Smooth muscle cell (in vitro differentiated cells): ENCODE data around the gene ASIC1. TPM values are rescaled to one million over a fixed set of nuclear protein-coding genes. Genes with fewer than 3 reads are reported as not detected.

Experiments used
- DNase-seq: peaks from one replicate; lab custom pipeline; 2025; ENCODE audit not compliant: unreplicated experiment; lab: John Stamatoyannopoulos, UW
- H2AFZ ChIP-seq: fragments of 200-600 bp; sonication (generic); 2 replicates; pipeline ENCODE4 v1.6.0; 2016; ENCODE audit warnings: antibody characterized with exemption, low read depth, mild to moderate bottlenecking
- H3F3A ChIP-seq: fragments of 200-600 bp; sonication (generic); 2 replicates; pipeline ENCODE4 v1.6.0; 2017; ENCODE audit warnings: antibody characterized with exemption, low read depth
- H3K27ac ChIP-seq: fragments of 200-600 bp; sonication (generic); 2 replicates; pipeline ENCODE4 v1.5.1; 2016; ENCODE audit warnings: low read depth, mild to moderate bottlenecking
- H3K27me3 ChIP-seq: fragments of 200-600 bp; sonication (generic); 2 replicates; pipeline ENCODE4 v1.6.1; 2016; ENCODE audit warnings: low read depth, mild to moderate bottlenecking
- H3K36me3 ChIP-seq: fragments of 200-600 bp; sonication (generic); 2 replicates; pipeline ENCODE4 v1.5.1; 2016; ENCODE audit warnings: low read depth
- H3K4me1 ChIP-seq: fragments of 200-600 bp; sonication (generic); 2 replicates; pipeline ENCODE4 v1.5.1; 2016; ENCODE audit warnings: low read depth
- H3K4me2 ChIP-seq: fragments of 200-600 bp; sonication (generic); 2 replicates; pipeline ENCODE4 v1.6.0; 2016; ENCODE audit warnings: mild to moderate bottlenecking
- H3K4me3 ChIP-seq: fragments of 200-600 bp; sonication (generic); 2 replicates; pipeline ENCODE4 v1.5.1; 2016; ENCODE audit warnings: mild to moderate bottlenecking
- H3K79me2 ChIP-seq: fragments of 200-600 bp; sonication (generic); 2 replicates; pipeline ENCODE4 v1.6.0; 2016; ENCODE audit warnings: low read depth, mild to moderate bottlenecking
- H3K9ac ChIP-seq: fragments of 200-600 bp; sonication (generic); 2 replicates; pipeline ENCODE4 v1.6.0; 2016; ENCODE audit warnings: low read depth
- H3K9me3 ChIP-seq: fragments of 200-600 bp; sonication (generic); replicated peaks from 2 replicates; pipeline ENCODE4 v1.5.1; 2016; ENCODE audit warnings: low read depth
- H4K20me1 ChIP-seq: fragments of 200-600 bp; sonication (generic); 2 replicates; pipeline ENCODE4 v1.6.0; 2016; ENCODE audit warnings: low read depth
- WGBS: methylation state at CpG from one replicate; pipeline ENCODE4 v1.1.7; 2016; ENCODE audit warnings: low lambda C conversion rate; 5-methylcytosine and 5-hydroxymethylcytosine counted together
- polyA plus RNA-seq: library from polyadenylated mRNA; unstranded; fragments of >200 nt; fragmentation: Nextera tagmentation; extraction: Ambion mirVana; gene quantifications from 2 replicates; pipeline ENCODE4 v1.2.1, GENCODE V29; 2016
- total RNA-seq: library from RNA; depleted of rRNA; stranded (reverse); fragments of >200 nt; gene quantifications from 2 replicates; pipeline ENCODE4 v1.2.3, GENCODE V29; 2014
- TF ChIP-seq, protein P1 (sequence below): fragments of 200-600 bp; sonication (generic); IDR thresholded peaks from 2 replicates; pipeline ENCODE4 v1.5.1; 2017; ENCODE audit warnings: borderline replicate concordance, mild to moderate bottlenecking, antibody characterized with exemption; ENCODE audit not compliant: insufficient read depth, poor library complexity, severe bottlenecking

The ASIC1 gene
- total and polyA plus RNA-seq, 2 experiments from 2014 or later: 0.45 to 1.5 TPM

DNA sequence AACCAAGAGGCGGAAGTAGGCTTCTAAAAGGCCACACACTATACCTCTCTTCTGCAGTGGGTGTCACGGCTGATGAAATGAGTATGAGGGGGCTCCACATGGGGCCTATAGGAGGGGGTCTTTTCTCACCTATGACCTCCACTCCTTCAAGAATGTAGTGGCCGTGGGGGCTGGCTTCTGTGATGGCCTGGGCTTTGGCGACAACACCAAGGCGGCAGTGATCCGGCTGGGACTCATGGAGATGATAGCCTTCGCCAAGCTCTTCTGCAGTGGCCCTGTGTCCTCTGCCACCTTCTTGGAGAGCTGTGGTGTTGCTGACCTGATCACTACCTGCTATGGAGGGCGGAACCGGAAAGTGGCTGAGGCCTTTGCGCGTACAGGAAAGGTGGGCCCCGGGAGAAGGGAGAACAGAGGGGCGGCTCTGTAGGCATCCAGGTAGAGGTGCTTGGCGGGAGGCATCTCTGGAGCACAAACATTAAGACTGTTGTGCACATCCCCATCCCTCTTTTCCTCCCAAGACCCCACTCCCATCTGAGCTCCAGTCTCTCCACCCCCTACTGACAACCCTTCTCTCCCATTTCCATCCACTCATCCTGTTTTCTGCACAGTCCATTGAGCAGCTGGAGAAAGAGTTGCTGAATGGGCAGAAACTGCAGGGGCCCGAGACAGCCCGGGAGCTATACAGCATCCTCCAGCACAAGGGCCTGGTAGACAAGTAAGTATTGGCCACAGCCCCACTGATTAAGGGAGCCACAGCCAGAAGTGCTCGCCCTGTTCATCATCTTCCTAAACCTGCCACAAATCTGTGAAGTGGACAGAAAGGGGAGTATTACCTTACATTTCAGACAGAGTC lies 50.2 kb downstream of the ASIC1 start:
- H3K36me3 ChIP-seq: no peaks in the 10 kb centered on the region
- H3K4me3 ChIP-seq: no peak overlapping the region
- H4K20me1 ChIP-seq: no peaks in the 10 kb centered on the region
- 93% methylated on average over 17 of the region's 17 CpGs for WGBS
- H3K27ac ChIP-seq: no peak overlapping the region
- H3F3A ChIP-seq: peaks cover 5% of the 10 kb centered on the region
- H3K4me2 ChIP-seq: no peak overlapping the region
- TF ChIP-seq, protein P1, sequence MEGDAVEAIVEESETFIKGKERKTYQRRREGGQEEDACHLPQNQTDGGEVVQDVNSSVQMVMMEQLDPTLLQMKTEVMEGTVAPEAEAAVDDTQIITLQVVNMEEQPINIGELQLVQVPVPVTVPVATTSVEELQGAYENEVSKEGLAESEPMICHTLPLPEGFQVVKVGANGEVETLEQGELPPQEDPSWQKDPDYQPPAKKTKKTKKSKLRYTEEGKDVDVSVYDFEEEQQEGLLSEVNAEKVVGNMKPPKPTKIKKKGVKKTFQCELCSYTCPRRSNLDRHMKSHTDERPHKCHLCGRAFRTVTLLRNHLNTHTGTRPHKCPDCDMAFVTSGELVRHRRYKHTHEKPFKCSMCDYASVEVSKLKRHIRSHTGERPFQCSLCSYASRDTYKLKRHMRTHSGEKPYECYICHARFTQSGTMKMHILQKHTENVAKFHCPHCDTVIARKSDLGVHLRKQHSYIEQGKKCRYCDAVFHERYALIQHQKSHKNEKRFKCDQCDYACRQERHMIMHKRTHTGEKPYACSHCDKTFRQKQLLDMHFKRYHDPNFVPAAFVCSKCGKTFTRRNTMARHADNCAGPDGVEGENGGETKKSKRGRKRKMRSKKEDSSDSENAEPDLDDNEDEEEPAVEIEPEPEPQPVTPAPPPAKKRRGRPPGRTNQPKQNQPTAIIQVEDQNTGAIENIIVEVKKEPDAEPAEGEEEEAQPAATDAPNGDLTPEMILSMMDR: no peak
- H3K79me2 ChIP-seq: peaks cover under 1% of the 10 kb centered on the region
- peaks cover 13% of the 10 kb centered on the region for H3K4me1 ChIP-seq
- no peaks in the 10 kb centered on the region for H3K27me3 ChIP-seq
- DNase-seq: no peak
- H3K9ac ChIP-seq: no peak overlapping the region
- no peaks in the 10 kb centered on the region for H3K9me3 ChIP-seq
- H2AFZ ChIP-seq: no peak overlapping the region

DNA sequence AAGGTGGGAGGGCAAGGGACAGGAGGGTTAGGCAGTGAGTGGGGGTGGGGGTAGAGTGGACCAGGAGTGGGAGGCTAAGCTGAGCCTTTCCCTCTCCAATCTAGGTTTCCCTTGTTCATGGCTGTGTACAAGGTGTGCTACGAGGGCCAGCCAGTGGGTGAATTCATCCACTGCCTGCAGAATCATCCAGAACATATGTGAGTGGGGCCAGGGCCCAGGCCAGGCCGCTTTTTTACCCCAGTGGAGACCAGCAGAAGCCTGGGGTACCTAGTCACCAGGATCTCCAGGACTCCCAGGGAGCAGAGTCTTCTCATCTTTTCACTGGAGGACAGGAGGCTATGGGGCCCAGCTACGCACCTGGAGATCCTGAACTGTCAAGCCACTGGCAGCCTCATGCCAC lies 51.9 kb downstream of the ASIC1 start:
- TF ChIP-seq, protein P1: no peak
- H3K36me3 ChIP-seq: no peaks in the 10 kb centered on the region

DNA sequence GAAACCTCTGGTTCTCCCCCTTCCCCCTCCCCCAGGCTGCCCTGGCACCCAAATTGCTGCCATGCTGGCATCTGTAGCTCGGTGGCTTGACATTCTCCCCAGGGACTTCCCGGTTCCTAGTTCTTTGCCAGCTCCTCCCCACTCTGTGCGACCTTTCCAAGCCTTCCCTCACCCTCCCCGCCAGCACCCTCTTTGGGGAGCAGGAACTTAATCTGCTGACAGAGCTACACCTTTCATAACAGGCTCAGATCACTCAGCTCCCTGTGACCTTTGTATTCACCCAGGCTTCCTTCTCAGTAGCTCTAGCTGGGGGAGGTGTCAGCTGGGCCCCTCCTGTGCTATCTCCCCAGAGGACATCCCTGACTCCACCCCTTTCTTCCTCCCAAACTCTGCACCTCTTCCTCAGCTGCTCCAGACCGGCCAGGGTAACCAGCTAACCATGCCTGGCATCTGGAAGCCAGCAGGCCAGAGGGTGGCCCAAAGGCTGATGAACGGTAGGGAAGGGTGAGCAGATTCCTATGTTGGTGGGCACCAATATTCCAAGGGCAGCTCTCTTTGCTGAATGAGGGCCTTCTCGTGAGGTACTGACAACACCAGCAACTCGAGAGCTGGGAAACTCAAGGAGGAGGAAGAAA lies 52.8 kb downstream of the ASIC1 start:
- TF ChIP-seq, protein P1: no peak
- H4K20me1 ChIP-seq: no peaks in the 10 kb centered on the region
- peak overlapping the region; percentile 8 for H2AFZ ChIP-seq
- H3K4me2 ChIP-seq: no peak overlapping the region
- no peak for DNase-seq
- H3K27me3 ChIP-seq: no peaks in the 10 kb centered on the region
- H3K36me3 ChIP-seq: no peaks in the 10 kb centered on the region
- peaks cover 5% of the 10 kb centered on the region for H3F3A ChIP-seq
- H3K27ac ChIP-seq: no peak overlapping the region
- peaks cover 23% of the 10 kb centered on the region for H3K79me2 ChIP-seq
- H3K4me3 ChIP-seq: no peak overlapping the region
- WGBS: 78% methylated on average over 8 of the region's 8 CpGs
- no peak overlapping the region for H3K9ac ChIP-seq
- no peaks in the 10 kb centered on the region for H3K9me3 ChIP-seq
- H3K4me1 ChIP-seq: peaks cover 17% of the 10 kb centered on the region

More for the DNA sequence above, 51.9 kb downstream of the ASIC1 start:
- no peak overlapping the region for H3K4me2 ChIP-seq
- H3K4me1 ChIP-seq: peaks cover 17% of the 10 kb centered on the region
- no peaks in the 10 kb centered on the region for H4K20me1 ChIP-seq
- peaks cover 5% of the 10 kb centered on the region for H3F3A ChIP-seq
- H3K9ac ChIP-seq: no peak overlapping the region
- no peak for DNase-seq
- H3K79me2 ChIP-seq: peaks cover 15% of the 10 kb centered on the region
- H3K27ac ChIP-seq: no peak overlapping the region
- H3K9me3 ChIP-seq: no peaks in the 10 kb centered on the region
- no peak overlapping the region for H2AFZ ChIP-seq
- H3K27me3 ChIP-seq: no peaks in the 10 kb centered on the region
- WGBS: 96% methylated on average over 3 of the region's 3 CpGs
- H3K4me3 ChIP-seq: no peak overlapping the region
